ENCODE data around the gene MAP6D1.

Gene MAP6D1

DNA sequence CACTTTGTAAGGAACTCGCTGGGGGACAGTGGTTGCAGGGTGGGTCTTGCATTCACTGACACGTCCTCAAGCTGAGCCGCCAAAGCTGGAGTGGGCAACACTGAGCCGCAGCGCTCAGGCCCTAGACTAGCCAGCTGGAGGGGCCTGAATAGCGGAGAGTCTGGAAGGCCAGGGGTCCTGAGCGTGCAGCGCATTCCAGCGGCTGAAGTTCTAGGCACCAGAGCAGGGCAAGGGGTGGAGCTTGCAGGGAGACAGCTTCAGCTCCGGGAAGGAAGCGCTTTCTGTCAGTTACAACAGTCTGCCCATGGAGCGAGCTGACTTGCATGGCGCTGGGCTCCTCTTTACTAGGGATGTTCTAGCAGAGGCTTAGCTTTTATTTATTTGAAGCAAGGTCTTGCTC is 2.7 kb downstream of the MAP6D1 start:
- DNase-seq, result no peak

DNA sequence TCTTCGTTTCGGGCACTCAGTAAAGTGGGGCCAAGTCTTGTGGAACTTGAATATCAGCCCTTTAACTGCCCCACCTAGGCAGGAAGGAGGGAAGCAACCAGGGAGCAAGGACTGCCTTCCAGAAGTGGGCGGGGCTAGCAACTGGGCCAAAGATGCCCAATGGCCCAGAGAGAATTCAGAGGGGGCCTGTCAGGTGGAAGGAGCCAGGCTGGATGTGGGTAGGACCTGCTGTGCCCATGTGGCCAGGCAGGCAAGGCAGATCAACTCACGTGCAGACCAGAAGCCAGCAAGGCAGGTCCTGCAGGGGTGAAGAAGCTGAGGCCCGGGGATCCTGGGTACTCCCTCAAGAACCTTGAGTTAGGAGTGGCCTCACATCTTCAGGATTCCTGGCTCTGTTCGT is 5.5 kb downstream of the MAP6D1 start:
- no peak for DNase-seq

DNA sequence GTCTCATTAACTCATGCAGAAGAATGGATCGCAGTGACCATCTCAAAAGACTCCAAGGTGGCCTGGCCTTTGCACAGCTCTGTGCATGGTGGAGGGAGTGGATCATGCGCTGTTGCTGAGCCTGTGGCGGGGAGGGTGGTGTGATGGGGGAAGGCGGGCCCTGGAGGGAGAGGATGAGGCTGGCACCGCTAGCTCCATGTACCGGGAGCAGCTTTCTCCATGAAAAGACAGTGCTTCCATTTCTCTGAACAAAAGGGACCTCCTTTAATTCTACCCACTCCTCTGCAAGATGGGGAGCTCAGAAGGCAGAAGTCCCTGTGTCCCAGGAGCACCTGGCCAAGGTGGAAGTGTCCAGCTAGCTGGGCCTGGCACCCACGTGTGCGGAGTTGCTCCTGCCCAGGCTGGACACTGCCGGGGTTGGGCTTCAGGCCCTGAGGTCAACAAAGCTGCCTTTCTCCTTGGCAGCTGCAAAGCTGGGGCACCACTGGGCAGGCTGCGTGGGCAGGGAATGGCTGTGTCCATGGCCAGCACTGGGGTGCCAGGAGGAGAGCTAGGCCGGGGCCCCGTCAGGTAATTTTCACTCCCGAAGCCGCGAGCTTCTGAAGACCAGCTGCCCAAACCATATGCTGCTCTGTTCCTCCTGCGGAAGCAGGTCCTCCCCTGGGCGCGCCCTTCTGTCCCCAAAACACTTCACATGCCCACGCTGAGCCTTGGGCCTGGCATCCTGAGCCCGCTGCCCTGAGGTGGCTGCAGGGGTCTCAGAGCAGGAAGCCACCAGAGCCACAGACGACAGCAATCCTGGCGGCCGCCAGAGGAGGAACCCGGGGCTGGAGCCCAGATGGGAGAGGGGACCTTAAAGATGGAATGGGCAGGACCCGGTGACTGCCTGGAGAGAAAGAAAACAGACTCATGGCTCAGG is 6.4 kb downstream of the MAP6D1 start:
- DNase-seq, result no peak

DNA sequence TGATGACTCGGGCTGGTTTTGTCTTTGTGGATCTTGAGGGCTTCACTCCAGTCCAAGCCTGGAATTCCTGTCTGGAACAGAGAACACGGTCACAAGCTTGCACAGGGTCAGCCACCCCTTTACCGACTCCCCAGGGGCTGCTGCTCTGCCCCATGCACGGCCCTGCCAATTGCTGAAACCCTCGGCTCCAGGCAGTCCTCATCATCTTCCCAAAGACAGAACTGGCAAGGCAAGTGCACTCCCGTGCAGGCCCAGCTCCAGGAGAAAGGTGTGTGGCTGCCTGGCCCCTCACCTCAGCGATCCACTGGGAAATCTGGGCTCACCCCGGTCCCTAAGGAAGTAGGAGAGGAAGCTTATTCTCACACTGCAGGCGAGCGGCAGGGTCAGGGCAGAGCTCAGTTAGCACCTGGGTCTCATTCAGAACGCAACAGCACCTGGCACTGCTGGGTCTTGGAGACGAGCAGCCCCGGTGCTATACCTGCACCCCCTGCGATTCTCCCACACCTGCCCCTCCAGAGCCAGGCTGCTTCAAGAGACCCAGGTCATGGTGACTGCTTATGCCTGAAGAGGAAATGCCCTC is 7.2 kb downstream of the MAP6D1 start:
- no peak for DNase-seq

DNA sequence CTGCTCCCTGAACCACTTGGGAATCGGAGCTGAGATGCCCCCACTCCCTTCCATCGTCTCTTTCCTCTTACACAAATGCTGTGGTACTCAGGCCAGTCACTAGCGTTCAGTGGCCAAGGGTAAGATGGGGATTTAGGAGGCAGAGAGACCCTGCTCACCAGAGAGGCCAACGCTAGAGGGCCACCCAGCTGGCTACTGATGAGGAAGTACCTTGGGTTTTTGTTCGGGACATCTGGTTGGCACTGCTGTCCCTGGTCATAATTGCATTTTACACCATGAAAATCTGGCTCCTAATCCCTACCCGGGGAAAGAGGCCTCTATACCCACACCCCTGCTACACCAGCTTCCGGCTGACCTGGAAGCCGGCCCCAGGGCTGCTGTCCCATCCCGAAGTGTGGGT is 7.7 kb downstream of the MAP6D1 start:
- no peak for DNase-seq

DNA sequence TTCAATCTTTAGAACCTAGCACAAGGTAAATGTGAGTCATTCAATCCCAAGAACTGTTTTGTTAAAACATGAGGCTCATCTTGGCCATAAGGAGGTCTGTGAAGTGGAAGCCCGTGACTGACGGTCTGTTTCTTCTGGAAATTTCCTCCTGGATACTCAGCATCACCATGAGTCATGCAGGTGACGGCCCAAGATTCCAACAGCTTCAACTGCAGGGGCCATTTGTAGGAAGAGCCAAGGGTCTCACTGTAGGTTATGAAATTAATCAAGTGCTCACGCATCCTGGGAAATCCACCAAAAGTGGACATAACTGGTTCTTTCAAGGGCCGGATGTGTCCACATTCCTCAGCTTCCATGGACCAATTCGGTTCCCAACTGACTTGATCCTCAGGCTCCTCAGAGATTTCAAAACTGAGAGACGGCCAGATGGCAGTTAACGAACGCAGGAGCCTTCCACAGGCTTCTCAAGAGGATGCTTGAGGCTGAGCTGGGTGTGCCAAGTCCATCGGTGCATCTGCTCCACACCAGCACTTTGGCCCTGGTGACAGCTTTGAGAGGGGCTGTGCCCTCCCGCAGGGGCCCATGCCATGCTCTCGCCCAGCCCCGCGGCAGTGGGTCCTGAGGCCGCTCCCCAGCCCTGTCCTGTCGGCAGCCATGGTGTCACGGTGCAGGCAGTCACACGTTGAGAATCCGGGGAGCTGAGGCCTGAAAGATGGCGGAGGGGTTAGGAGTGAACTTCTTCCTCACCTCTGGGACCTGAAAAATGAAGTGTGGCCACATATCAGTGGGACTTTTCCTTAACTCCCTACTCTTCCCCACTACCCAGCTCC is 8.5 kb downstream of the MAP6D1 start:
- DNase-seq, result no peak

DNA sequence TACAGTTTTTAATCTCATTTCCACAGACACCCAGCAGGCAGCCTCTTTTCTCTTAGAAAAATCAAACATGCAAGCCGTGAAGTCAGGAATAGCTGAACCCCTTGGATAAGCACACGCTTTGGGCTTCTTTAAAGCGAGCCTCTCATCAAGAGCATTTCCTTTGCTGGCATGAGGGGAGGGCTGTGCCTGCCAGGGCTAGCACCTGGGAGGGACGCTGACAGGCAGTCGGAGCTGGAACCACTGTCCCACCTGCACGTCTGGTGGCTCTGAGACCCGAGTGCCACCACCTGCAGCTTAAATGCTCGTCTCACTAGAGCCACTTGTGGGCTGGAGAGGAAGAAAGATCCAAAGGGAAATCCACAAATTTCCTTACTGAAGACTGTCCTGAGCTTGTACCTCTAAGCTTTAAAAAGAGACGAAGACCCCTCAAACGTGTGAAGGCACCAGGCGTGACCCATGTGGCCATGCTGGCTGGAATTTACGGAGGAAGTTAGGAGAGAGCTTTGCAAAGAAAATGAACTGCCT is 9.4 kb downstream of the MAP6D1 start:
- DNase-seq, result no peak

DNA sequence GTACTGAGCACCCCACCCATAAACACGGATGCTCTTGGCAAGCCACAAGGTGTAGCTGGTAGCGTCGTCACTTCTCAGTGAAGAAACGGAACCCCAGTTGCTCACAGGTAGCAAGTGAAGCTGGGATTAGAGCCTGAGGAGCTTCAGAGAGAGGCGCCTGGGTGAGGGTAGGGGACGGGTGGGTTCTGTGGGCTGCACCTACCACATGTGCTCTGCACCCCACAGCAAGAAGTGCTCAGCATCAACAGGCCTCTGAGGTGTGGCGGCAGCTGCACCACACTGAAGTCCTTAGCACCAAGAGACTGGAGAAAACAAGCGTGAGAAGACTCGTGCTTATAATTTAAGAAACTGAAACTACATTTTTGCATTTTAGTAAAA is 9.8 kb downstream of the MAP6D1 start:
- no peak for DNase-seq

DNA sequence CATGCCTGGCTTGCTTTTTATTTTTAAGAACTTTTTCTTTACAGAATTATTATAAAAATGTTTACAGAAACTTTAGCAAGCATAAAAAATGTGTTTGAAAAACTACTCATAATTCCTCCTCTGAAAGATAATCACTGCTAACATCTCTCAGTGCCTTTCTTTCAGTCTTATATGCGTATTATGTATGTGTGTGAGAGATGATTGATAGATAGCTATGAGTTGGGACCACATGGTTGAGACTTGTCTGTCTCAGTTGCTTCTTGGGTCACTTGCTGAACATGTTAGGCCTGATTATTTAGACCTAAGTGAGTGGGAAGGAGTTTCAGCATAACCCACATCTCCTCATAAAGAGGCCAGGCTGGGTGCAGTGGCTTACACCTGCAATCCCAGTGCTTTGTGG is 11.1 kb downstream of the MAP6D1 start:
- no peak for DNase-seq

DNA sequence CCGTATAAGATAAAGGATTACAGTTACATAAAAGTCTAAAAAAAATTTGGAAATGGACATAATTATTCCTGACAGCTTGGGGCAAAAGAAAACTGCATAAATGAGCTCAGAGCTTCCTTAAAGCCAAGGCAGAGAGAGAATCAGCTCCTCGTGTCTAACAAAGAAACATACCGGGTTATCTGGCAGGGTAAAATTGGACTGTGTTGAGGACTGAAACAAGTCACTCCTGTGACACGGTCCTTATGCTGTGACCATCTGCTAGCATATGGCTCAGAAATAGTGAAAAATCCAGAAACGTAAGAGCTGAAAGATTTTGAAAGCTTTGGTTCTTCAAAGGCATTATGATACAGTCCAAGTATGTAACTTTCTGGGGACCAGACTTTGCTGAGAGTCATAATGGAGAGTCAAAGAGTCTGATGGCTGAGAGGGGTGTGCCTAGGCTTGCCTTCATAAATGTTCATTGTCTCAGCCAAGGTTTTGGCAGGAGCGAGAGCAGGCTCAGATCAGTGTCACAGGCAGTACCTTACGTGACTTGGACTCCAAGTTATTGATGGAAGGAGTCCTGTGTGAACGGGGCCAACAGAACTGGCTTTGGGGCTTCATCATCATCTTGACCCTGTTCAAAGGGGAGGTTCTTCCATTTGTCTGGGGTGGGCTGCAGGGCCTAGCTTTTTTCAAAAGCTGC is 12.5 kb downstream of the MAP6D1 start:
- no peak for DNase-seq

DNA sequence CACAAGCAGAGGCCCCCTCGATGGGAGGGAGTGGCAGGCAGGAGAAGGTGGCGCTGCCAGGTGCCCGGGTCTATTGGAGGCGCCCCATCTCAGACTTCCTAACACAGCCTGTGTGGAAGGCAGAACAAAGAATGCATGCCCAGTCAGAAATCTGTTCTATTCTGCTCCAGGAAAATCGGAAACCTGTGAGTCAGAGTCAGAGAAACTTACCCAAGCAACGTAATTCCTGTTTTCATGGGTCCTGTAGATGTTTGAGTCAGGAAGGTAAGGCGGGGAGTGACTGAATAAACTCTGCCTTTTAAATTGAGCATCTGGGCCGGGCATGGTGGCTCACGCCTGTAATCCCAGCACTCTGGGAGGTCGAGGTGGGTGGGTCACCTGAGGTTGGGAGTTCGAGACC is 13.7 kb downstream of the MAP6D1 start:
- DNase-seq, result no peak

DNA sequence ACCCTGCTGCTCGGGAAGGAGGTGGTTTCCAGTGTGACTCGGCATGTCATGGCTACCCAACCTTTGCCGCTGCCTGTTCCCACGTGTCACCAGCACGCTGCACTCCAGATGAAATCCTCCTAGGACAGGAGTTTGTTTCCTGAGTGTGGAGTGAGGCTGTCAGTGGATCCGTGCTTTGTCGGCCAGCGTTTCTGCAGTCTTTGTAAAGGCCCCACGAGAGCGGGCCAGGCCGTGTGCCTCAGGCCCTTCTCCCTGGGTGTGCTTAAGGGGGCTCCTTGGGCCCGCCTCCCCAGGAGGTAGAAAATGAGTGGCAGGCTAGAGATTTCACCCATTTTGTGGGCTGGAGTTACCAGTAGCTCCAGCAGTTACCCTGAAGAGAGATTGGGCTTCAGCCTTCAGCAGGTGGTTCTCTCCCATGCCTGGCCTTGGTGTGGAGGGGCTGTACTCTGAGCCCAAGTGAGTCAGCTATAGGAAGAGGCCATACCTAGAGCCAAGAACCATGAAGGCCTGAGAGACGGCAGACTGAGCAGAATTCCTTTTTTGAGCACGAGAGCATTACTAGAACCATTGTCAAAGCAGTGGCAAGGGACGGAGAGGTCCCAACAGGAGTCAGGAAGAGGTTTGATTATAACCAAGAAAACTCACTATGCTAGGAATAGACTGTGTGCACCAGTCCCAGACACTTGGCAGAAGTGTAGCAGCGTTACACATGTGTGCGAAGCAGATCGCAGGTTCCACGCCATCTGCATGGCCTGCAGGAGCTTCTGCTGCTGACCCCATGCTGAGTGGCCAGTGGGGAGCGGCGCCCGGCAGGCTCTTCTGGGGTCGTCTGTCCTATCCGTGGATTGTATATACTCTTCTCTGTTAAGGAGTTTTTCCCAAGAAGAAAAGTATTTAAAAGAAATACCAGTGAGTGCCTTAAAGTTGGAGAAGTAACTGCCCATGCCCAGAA is 14.5 kb downstream of the MAP6D1 start:
- DNase-seq, result no peak

DNA sequence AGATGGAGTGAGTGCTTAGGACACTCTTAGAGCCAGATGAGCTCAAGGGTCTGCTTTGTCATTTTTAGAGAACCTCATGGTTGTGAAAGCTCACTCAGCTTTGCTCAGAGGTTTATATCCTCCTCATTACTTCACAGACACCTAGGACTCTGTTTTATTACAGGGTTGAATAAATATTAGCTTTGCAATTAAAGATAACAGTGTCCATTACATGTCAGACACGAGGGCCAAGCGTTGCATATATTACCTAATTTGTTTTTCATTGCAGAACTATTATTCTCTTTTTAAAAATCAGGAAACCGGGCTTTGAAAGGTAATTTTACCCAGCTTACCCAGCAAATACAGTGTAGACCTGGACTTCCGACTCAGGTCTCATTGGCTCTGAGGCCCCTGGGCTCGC is 16.1 kb downstream of the MAP6D1 start:
- DNase-seq, result no peak

DNA sequence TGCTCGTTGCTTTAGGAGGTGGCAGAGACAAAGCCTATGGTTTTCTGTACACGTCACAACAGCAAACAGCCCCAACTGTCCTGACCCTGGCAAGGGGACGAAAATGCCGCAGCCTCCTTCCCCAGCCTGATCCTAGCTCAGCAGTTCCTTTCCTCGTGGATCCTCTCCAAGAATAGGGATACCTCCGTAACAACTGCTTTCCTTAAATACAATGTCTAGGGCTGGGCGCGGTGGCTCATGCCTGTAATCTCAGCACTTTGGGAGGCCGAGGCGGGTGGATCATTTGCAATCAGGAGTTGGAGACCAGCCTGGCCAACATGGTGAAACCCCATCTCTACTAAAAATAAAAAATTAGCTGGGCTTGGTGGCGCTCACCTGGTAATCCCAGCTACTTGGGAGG is 17.0 kb downstream of the MAP6D1 start:
- no peak for DNase-seq

DNA sequence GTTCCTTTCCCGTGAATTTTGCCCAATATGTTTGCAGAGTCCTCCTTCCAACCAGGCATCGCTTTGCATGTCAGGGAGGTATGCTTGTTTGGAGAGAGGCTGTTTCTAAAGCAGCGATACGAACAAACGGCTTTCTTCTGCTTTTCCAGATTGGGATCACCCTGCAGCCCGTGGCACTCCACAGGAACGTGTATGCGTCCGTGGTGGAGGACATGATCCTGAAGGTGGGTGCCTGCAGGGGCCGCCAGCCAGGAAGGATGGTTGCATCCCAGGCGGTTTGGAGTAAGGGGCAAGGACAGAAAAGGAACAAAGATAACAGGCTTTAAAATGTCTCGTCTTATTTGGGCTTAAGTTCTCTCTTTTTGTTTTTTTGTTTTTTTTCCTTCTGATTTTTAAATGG is 17.5 kb downstream of the MAP6D1 start:
- no peak for DNase-seq

DNA sequence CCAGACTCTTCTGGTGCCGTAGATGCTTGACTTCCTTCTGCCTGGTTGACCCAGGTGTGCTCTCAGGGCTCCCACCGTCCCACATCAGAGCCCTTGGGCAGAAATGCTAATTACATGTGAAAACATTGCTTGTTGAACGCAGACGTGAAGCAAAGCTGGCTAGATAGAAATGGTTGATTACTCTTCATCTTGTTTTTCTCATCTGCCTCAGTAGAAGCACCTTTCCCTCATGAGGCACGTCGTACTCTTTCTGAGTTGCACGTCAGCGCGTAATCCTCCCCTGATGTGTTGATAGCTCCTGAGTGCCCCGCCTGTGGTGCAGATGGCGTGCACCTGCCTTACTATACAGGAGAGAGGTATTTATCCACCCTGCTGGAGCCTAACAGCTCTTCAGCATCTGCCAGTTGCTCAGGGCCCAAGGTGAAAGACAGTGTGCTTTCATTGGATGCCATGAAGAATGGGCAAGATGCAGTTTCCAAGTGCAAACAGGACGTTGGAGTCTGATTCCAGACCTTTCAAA is 18.1 kb downstream of the MAP6D1 start:
- peak; percentile 58 for DNase-seq

DNA sequence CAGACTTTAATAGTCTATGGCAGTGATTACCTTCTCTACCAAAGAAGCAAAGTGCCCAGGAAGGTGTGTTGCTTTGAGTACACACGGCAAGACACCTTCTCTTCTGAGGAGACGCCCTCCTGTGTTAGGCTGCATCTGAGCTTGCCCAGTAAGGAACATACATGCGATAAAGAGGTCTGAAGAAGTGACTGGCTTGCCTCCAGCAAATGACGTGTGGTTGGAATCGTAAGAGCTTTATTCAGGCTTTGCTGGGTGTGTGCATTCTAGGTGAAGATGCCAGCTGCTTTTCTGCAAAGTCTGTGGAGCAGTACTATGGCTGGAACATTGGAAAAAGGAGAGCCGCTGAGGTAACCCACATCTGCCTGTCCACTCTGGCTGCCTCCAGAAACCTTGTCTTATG is 22.4 kb downstream of the MAP6D1 start:
- DNase-seq, result no peak

DNA sequence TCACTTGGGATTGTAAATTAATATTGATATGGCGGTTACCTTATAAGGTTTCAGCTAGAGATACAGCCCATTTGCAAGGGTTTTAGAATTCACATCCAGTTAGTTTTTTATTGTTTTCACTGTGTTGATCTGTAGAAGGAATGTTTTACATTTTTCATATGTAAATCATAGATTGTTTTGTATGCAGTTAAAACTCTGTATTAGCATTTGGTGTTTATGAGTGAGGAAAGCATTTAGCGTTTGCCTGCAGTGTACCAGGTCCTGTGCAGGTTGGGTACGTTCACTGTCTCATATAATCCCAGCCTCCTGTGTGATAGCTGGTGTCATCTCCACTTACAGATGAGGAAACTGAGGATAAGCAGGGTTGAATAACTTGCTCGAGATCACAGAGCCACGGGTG is 23.8 kb downstream of the MAP6D1 start:
- no peak for DNase-seq

DNA sequence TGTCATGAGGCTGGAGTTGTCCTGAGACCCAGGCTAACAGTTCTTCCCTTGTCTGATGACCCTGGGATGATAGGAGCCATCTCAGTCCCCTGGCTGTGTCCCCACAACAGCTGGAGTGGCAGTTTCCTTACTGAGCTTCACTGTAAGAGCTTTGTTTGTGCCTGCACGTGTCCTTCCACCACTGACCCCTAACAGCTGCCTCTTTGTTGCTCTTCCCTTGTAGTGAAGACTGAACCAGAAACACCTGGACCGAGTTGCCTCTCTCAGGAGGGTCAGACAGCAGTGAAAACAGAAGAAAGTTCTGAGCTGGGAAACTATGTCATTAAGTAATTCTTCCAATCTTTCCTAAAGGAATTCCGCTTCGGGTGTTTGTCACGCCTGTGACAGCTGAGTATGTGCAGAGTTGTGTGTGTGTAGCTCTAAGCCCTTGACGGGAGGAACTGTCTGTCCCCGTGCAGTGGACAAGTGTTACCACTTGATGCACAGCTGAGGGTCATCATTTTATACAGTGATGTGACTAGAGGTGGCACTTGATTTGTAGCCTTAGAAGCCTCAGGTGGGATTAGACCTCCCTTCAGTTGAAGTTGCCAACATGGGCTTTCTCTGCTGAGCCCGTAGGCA is 25.0 kb downstream of the MAP6D1 start:
- DNase-seq, result no peak

DNA sequence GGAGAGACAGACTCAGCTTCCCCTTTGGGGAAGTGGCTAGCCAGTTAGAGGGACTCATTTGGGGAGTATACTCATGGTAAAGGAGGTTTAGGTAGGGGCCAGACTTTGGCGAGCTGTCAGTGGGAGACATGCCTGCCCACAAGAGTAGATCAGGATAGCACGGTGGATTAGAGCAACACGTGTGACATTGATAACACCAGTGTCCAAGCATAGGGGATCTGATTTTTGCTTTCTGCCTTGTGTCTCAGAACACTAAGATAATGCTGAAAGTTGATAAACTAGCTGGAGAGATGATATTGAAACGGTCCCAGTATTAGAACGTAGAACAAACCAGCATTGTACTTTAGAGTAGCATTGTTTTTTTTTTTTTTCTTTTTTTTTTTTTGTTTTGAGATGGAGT is 25.9 kb downstream of the MAP6D1 start:
- no peak for DNase-seq

DNA sequence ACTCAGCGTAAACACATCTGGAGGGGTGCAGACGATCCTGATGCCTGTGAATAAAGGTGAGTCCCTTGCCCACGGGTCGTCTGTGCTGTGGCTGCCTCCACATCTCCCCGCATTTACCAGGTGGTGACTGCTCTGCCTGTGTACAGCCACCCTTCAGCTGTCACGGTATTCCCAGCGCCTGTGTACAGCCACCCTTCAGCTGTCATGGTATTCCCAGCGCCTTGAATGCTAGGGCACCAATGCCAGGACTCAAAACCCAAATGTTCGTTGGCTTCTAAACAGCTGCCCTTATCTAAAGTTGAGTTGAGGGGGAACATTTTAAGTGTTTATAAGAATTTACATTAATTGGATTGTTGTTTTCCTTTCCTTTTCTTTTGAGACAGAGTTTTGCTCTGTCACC is 27.4 kb downstream of the MAP6D1 start:
- no peak for DNase-seq
